Colonic mucosa (tissue), 4 donors: ENCODE measurements around the gene SLC16A13. TPM values are rescaled to one million over a fixed set of nuclear protein-coding genes. Genes with fewer than 3 reads are reported as not detected.
A peak's percentile ranks its signal among the peaks of the same experiment; 100 is the strongest.

ENCODE experiments used
- DNase-seq: peaks from one replicate; pipeline ENCODE4 v3.0.0-alpha.2; 2020
- H3K27ac ChIP-seq: fragments of 200-600 bp; one replicate; pipeline ENCODE4 v1.8.0; 2021
- H3K27me3 ChIP-seq: fragments of 200-600 bp; one replicate; pipeline ENCODE4 v1.8.0; 2021
- H3K36me3 ChIP-seq: fragments of 200-600 bp; one replicate; pipeline ENCODE4 v1.8.0; 2021
- H3K4me1 ChIP-seq: fragments of 200-600 bp; one replicate; pipeline ENCODE4 v1.8.0; 2021; ENCODE audit warnings: mild to moderate bottlenecking
- H3K4me3 ChIP-seq: fragments of 200-600 bp; one replicate; pipeline ENCODE4 v1.8.0; 2021
- H3K9ac ChIP-seq, 2 donors: one replicate each; pipeline ENCODE4 v1.7.0; 2013; ENCODE audit warnings: control low read depth in 2 of 2, low read depth in 2 of 2, low read length in 2 of 2
- H3K9me3 ChIP-seq: fragments of 200-600 bp; one replicate; pipeline ENCODE4 v1.8.0; 2021
- intact Hi-C: fragments of 100-400 bp; cut with DNase I; formaldehyde crosslinking; loops from one replicate; pipeline ENCODE4 v1.14.1; 2022
- total RNA-seq, 2 donors: library from RNA; stranded (reverse); fragmentation: NEBNext Ultra II Directional in 1 of 2; extraction: Animal tissue kit (Norgen Biotek cat#: 25700) in 1 of 2; gene quantifications; one replicate each; pipeline ENCODE4 v1.2.1, GENCODE V29; 2021
- TF ChIP-seq, protein P1 (sequence below): fragments of 200-600 bp; IDR thresholded peaks from one replicate; pipeline ENCODE4 v1.8.0; 2022; ENCODE audit warnings: antibody characterized with exemption, mild to moderate bottlenecking
- donor health status: healthy.
- donor health status: DM: no; HTN: no; CAD: no.
- donor health status: DM: no; HTN: no; CAD: no.

SLC16A13 gene
- total RNA-seq, 2 donors from 2014 or later = 11.0 to 13.9 TPM

DNA sequence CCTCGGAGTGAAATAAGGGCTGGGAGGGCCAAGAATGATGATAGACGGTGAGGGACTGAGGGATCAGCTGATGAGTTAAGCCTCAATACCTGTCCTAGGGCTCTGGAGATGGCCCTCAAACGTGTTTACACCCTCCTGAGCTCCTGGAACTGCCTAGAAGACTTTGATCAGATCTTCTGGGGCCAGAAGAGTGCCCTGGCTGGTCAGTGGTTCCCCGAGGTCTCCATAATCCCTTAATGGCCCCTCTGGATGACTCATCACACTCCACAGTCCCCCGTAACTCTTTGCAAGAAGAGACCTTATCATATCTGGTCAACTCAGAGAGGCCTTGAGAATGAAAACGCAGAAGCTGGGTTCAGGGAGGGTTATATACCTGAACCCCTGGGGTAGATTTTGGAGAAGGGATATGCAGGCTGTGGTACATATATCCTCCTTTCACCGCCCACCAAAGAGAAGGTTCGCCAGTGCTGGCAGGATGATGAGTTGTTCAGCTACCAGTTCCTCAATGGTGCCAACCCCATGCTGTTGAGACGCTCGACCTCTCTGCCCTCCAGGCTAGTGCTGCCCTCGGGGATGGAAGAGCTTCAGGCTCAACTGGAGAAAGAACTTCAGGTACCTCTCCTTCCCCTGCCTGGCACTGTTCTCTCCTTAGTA, 36.8 kb upstream of the SLC16A13 start:
- peaks cover 5% of the 10 kb centered on the region for H3K4me1 ChIP-seq
- TF ChIP-seq, protein P1, sequence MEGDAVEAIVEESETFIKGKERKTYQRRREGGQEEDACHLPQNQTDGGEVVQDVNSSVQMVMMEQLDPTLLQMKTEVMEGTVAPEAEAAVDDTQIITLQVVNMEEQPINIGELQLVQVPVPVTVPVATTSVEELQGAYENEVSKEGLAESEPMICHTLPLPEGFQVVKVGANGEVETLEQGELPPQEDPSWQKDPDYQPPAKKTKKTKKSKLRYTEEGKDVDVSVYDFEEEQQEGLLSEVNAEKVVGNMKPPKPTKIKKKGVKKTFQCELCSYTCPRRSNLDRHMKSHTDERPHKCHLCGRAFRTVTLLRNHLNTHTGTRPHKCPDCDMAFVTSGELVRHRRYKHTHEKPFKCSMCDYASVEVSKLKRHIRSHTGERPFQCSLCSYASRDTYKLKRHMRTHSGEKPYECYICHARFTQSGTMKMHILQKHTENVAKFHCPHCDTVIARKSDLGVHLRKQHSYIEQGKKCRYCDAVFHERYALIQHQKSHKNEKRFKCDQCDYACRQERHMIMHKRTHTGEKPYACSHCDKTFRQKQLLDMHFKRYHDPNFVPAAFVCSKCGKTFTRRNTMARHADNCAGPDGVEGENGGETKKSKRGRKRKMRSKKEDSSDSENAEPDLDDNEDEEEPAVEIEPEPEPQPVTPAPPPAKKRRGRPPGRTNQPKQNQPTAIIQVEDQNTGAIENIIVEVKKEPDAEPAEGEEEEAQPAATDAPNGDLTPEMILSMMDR = no peak
- no peak overlapping the region for H3K4me3 ChIP-seq
- intact Hi-C loops = no loop called here
- H3K9me3 ChIP-seq = no peaks in the 10 kb centered on the region
- no peak overlapping the region for H3K9ac ChIP-seq
- no peaks in the 10 kb centered on the region for H3K36me3 ChIP-seq
- H3K27me3 ChIP-seq = no peaks in the 10 kb centered on the region
- no peak for DNase-seq
- no peak overlapping the region for H3K27ac ChIP-seq

DNA sequence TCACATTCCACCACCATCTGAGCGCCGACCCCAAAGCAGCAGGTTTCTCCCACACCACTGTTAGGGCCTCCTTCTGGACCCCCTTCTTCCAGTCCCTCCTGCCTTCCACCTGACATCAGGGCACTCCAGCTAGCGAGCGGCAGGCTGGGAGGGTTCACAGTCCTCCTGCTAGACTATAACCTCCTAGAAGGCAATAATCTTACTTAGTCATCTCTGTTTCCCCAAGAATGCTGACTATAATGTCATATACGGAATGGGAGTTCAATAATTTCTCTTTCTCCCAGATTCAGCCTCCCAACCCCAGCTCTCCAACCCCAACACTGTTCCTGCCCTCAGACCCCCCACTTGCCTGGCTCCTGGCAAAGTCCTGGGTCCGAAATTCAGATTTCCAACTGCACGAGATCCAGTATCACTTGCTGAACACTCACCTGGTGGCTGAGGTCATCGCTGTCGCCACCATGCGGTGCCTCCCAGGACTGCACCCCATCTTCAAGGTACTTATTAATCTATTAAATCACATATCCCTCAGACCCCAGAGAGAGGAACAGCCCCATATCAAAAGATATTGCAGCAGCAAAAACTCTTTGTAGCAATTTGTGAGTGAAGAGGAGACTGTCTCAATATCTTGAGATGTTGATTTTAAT, 34.4 kb upstream of the SLC16A13 start:
- Histone ChIP-seq H3K4me1 (peaks cover 2% of the 10 kb centered on the region), H3K9me3 (no peaks in the 10 kb centered on the region), H3K9ac (no peak overlapping the region), H3K27ac (no peak overlapping the region), H3K36me3 (no peaks in the 10 kb centered on the region), H3K4me3 (no peak overlapping the region), H3K27me3 (no peaks in the 10 kb centered on the region)
- intact Hi-C loops = no loop called here
- TF ChIP-seq, protein P1 = no peak
- no peak for DNase-seq

DNA sequence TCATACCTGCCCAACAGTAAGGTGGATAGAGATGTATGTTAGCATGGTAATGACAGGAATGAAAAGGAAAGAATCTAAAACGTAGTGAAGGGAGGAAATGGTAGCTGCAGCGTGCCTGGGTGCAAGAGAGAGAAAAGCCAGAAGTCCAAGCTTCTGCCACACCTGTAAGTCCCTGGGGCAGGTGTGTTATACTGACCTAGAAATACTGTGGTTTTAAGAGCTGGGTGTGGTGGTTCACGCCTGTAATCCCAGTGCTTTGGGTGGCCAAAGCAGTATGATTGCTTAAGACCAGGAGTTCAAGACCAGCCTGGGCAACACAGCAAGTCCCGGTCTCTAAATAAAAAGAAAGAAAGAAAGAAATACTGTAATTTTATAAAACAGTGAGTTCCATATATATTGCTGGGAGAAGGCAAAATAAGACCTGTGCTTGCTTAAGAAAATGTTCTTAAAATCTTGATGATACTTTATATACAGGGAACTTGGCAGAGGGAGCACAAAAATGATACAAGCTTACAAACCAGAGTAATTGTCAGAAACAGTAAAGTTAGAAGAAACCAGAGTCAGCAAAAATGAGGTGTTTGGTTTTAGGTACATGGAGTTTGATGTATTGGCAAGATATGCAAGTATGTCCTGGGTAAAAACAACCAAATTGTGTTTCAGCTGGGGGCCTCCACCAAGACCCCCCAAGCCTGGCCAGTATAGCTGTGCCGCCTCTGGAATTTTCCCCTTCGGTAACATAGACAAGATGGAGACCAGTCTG, 33.3 kb upstream of the SLC16A13 start:
- Histone ChIP-seq H3K4me3 (no peak overlapping the region), H3K36me3 (no peaks in the 10 kb centered on the region), H3K27me3 (no peaks in the 10 kb centered on the region), H3K9ac (no peak overlapping the region), H3K27ac (no peak overlapping the region), H3K9me3 (no peaks in the 10 kb centered on the region), H3K4me1 (no peaks in the 10 kb centered on the region)
- intact Hi-C loops = no loop called here
- no peak for DNase-seq
- TF ChIP-seq, protein P1 = no peak

DNA sequence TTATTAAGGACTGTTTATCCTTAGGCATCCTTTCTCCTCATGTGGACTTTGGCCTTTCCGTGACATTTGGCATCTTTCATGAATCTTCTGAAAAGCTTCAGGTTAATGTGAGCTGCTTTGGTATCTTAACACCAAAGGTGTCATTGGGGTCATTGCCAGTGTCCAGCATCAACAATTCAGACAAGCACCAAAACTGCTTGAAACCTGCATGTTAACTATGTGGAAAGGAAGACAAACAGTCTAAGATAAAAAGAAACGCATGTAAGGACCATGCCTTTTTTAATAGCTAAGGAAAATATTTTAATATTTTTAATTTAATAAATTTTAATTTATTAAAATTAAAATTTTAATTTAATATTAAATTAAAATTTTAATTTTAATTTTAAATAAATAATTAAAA, 32.1 kb upstream of the SLC16A13 start:
- Histone ChIP-seq H3K36me3 (no peaks in the 10 kb centered on the region), H3K4me1 (no peaks in the 10 kb centered on the region), H3K27me3 (no peaks in the 10 kb centered on the region), H3K9me3 (no peaks in the 10 kb centered on the region), H3K4me3 (no peak overlapping the region), H3K9ac (no peak overlapping the region), H3K27ac (no peak overlapping the region)
- TF ChIP-seq, protein P1 = no peak
- intact Hi-C loops = no loop called here
- no peak for DNase-seq

DNA sequence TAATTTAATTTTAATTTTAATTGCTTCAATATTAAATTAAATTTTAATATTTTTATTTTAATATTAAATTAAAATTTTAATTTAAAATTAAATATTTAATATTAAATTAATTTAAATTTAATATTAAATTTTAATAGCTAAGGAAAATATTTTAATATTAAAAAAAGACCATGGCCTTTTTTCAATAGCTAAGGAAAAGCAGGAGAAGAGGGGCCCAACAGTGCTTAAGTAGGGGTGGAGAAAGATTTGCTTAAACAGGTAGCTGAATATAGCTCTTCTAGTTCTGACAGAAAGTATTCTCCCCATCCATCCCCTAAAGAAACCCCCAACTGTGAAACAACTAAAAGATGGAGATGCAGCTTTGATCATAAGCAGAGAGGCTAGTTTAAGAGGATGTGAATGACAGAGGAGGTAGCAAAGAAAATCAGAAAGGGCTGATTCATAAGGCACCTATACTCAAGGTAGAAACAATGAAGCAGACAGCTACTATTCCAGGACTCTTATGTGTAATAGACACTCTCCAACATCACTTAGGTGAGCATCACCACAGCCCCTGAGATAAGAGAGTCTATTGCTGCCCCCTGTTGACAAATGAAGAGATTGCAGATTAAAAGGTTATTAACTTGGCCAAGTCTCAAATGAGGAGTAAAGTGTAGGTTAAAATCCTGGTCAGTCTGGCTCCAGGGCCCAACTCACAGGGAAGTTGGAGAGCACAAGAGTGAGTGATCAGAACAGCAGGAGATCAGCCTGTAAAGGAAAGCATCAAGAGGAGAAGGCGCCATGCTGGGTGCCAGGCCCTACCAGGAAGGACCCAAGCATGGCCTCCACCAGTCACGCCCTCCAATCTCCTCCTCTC, 31.2 kb upstream of the SLC16A13 start:
- TF ChIP-seq, protein P1 = peak; percentile 56
- no peaks in the 10 kb centered on the region for H3K4me1 ChIP-seq
- H3K36me3 ChIP-seq = no peaks in the 10 kb centered on the region
- H3K9me3 ChIP-seq = no peaks in the 10 kb centered on the region
- no peak overlapping the region for H3K4me3 ChIP-seq
- intact Hi-C loops = loop anchor here (5.0 kb wide), 1 partner anchor 337 kb away; no protein-coding TSS in a partner anchor
- H3K27me3 ChIP-seq = no peaks in the 10 kb centered on the region
- H3K27ac ChIP-seq = no peak overlapping the region
- DNase-seq = peak; percentile 36
- H3K9ac ChIP-seq = no peak overlapping the region
